ENCODE measurements around the gene DMBX1.

DMBX1 gene

DNA sequence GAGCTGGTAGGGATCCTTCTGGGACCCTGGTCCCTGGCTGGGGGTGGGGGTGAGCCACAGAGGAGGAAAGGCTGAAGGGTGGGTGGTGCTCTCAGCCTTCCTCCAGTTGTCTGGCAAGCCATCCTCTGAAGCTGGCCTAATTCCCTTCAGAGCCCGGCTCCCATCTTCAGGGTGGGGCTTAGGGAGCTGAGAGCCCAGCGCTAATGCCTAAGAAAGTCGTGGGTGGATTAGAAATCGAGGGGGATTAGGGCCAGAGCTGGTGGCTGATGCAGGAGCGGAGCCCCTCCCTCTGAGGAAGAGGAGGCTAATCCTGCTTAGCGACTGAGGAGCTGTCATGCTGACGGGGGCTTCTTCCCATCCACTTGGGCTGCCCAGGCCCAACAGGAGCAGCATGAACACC is 30.8 kb upstream of the DMBX1 start:
- H3K4me3 ChIP-seq (ENCODE audit: low read depth, low read length), result no peak overlapping the region

DNA sequence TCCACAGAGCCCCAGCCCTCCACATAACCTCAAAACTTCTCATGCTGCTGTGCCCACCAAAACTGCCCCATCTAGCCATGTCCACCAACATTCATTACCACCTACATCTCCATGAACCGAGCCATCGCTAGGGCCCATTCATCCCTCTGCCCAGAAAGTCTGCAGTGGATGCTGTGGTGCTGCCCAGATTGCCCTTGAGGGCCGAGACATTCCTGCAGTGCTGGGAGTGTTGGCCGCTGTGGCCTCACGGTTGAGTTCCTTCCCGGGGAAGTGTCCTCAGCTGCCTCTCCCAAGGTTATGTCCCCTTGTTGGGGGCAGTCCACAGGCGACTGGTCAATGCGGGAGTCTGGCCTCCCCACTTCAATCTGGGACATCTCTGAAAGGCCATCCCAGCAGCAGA is 30.3 kb upstream of the DMBX1 start:
- no peak overlapping the region for H3K4me3 ChIP-seq (ENCODE audit: low read depth, low read length)

GRCh38 chr1:46461017-46461808 is 28.4 kb upstream of the DMBX1 start:
- H3K4me3 ChIP-seq (ENCODE audit: low read depth, low read length), result no peak overlapping the region

DNA sequence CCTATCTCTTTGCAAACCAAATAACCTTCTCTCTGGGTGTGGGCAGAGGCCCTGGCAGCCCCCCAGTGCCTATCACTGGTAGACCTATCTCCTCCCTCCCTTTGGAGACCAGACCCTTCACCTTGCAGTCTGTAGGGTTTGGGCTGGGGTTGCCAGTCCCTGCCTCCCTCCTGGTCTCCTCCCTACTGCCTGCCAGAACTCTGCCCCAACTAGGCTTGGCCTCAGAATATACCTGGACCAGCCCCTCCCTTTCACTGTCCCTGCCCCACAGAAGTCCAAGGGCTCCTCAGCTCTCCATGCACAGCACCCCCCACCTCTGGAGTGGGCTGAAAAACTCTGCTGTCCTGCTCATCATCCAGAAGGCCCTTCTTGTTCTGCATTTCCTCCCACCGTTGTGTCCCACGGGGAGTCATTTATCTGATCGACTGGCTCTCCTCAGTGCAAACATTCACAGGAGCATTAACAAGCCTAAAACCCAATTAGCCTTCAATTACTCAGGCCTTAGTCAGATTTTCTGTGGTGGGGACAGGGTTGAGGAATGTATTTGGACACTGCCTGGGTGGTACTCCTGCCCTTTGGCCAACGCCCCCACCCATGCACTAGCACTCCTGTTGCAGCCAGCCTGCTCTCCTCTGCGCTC is 27.7 kb upstream of the DMBX1 start:
- no peak overlapping the region for H3K4me3 ChIP-seq (ENCODE audit: low read depth, low read length)

DNA sequence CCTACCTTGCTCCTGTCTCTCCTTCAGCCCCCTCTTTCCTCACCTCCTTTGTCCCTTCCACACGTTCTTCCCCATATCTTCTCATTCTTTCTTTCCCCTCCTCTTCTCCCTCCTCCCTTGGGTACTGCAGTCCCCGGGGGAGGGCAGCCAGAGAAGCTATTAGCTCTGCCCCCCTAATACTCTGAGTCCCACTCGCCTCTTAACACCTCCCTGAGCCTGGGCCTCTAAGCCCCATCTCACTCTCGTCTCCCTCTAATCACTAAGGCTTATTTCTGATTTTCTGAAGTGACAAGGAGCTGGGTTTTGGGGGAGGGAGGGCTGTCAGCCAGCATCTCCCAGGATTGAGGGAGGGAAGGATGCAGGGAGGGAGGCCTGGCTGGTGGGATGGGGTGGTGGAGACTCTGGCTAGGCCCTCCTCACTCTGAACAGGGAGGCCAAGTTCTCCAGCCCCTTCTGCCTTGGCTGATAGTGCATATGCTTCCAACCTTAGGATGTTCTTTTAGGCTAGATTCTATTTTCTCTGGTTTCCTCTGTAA is 25.6 kb upstream of the DMBX1 start:
- H3K4me3 ChIP-seq (ENCODE audit: low read depth, low read length), result no peak overlapping the region

DNA sequence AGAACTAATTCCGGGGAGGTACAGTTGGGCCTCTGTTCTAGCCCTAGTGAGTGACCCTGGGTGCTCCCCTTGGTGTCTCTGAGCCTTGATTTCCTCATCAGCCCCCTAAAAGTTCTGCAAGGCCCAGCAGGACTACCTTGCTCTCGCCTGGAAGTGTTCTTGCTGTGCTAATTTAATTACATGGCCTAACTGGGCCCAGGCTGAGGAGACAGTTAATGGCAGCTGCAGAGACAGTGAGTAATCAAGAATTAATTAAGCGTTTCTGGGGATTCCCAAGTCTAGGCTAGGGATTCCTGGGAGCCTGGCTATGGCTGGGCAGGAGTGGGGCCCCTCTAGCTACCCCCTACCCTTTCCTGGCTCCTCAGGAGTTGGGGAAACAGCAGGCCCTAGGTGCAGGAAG is 24.7 kb upstream of the DMBX1 start:
- no peak overlapping the region for H3K4me3 ChIP-seq (ENCODE audit: low read depth, low read length)

GRCh38 chr1:46465981-46466476 is 23.6 kb upstream of the DMBX1 start:
- peak overlapping the region; percentile 39 for H3K4me3 ChIP-seq (ENCODE audit: low read depth, low read length)

GRCh38 chr1:46466477-46467182 is 23.0 kb upstream of the DMBX1 start:
- H3K4me3 ChIP-seq (ENCODE audit: low read depth, low read length), result peak overlapping the region; percentile 39

GRCh38 chr1:46467183-46467504 is 22.5 kb upstream of the DMBX1 start:
- H3K4me3 ChIP-seq (ENCODE audit: low read depth, low read length), result no peak overlapping the region

DNA sequence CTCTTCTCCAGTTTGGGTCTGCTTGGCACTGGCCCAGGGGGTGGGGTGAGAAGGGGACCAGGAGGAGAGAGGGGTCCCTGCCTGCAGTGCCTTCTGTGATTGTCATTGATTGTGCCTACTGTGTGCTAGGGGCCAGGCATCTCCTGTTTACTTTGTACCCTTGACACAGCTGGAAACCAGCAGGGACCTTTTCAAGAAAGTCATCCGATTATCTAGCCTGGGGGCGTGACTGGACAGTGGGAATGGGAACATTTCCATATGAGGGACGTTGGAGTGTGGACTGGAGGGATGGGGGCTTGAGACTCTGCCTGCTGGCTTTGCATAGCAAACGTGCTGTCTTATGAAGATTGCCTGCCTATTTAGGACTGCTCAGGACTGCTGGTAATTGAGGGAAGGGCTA is 19.8 kb upstream of the DMBX1 start:
- no peak overlapping the region for H3K4me3 ChIP-seq (ENCODE audit: low read depth, low read length)

GRCh38 chr1:46471848-46472492 is 17.7 kb upstream of the DMBX1 start:
- H3K4me3 ChIP-seq (ENCODE audit: low read depth, low read length), result no peak overlapping the region

DNA sequence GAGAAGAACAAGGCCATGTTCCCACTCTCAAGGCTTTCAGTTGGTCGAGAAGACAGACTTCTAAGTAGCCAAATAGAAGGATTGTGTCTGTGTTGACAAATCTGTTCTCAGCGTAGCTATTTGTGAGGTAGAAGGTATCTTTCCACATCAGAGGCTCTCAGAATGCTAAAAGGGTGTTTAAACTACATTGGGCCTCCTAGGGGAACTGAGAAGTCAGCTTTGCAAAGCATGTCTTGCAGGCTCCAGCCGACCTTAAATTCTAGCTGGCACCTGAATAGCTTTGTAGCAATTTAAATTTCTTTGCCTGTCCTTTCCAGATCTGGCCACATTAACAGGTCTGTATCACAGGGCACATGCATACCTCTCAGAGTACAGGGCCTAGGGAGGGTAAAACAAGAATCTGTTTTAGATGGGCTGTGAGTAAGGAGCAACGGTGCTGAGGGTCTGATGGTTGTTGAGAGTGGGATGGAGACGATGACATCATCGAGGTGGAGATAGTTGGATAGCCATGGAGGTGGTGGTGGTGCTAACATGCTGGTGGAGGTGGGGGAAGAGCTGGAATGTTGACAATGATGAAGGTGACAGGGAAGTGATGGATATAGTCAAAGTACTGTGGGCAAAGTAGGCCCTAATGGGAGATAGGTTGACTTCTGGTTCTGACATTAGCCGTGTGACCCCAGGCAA is 17.0 kb upstream of the DMBX1 start:
- no peak overlapping the region for H3K4me3 ChIP-seq (ENCODE audit: low read depth, low read length)

- no peak overlapping the region for H3K4me3 ChIP-seq (ENCODE audit: low read depth, low read length)
Measured at GRCh38 chr1:46473991-46474390, 15.6 kb upstream of the DMBX1 start.

DNA sequence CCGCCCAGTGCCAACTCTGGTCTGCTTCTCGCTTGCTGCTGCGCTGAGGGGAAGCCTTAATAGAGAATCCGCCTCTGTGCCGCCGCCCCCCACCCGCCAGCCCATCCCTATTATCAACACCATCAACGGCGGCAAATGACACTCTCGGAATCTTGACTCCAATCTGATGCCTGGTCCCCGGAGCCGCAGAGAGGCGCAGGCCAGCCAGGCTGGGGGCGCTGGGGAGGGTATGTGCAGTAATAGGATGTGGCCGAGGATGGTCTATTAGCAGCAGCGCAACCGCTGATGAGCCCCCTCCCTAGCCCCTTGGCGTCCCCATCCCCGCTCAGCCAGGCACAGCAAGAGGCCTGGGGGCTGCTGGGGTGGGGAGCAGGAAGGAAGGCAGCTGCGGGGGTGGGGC is 15.1 kb upstream of the DMBX1 start:
- H3K4me3 ChIP-seq (ENCODE audit: low read depth, low read length), result no peak overlapping the region

- H3K4me3 ChIP-seq (ENCODE audit: low read depth, low read length), result no peak overlapping the region
Measured at GRCh38 chr1:46476673-46477072, 13.0 kb upstream of the DMBX1 start.

DNA sequence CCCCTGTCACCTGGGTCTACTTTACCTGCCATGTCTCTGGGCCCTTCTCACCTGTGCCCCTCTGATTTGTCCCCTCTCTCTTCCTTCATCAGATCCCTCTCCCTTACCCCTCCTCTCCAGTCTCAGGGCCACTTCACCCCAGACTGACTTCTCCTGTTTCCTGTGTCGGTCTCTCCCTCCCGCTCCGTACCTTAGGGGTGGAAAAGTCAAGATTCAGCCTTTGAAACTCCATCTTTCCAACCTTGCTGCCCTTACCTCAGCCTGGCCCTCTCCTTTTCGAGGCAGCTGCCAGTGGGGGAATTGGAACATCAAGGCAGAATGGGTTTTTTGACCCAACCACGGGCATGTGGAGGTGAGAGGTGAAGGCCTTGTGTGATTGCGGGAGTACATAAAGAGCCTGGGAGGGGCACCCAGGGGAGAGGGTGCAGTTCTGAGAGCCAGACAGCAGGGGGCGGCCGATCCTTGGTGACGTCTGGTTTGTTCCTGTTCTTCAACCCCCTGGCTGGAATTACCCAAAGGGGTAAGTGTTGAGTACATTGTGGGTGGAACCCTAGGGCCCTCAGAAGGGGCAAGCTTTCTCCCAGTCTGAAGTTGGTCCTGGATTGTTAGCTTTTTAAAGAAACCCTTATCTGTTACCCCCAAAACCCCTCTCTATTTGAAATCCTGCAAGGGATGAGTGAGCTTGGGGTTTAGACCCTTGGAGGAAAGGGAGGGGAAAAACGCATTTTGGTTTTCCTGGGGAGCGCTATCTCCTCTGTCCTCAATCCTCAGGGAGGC is 12.3 kb upstream of the DMBX1 start:
- H3K4me3 ChIP-seq (ENCODE audit: low read depth, low read length), result no peak overlapping the region

GRCh38 chr1:46478721-46479485 is 10.7 kb upstream of the DMBX1 start:
- no peak overlapping the region for H3K4me3 ChIP-seq (ENCODE audit: low read depth, low read length)

DNA sequence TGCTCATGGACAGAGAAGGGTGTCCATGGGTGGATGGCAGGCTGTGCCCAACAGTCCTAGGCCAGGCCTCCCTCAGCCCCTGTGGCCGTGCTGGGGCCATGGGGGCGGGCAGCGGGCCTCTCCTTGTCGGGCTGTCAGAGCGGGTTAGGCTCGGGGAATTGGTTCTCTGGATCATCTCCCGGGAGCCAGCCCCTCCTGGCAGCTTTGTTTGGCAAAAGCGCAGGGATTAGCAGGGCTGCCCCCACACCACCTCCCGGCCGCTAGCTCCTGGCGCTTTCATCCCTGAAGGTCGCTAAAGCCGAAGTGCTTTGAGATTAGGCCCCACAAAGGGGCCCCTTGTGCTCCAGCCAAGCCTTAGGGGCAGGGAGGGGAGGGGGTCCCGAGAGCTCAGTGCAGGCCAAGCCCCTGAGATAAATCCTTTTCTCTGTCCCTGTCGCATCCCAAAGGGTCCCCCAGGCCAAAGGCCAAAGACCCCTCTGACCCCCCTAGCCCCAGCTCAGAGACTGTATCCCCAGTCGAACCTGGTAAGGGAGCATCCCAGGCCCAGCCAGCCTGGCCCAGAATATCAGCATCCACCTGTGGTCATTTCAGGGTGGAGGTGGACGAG is 9.8 kb upstream of the DMBX1 start:
- no peak overlapping the region for H3K4me3 ChIP-seq (ENCODE audit: low read depth, low read length)

Data from iPS-11a (cell line).